Measurements from ENCODE around the gene RSPO3.

- TF ChIP-seq CTCF (conservative IDR thresholded peaks at IDR 0.05; ENCODE audit: low read depth, low read length) (no peak), EZH2 (IDR thresholded peaks at IDR 0.05; ENCODE audit: borderline replicate concordance, low read depth, low read length, poor library complexity, severe bottlenecking) (no peak)
Measured at GRCh38 chr6:127243501-127243900, 125.0 kb downstream of the RSPO3 start.

Data from A673 (cell line).